Skeletal muscle tissue (tissue), 4 donors: ENCODE results near the gene RSU1. TPM values are rescaled to one million over a fixed set of nuclear protein-coding genes. Genes with fewer than 3 reads are reported as not detected.

Source experiments
- H3K27ac ChIP-seq: one replicate; pipeline ENCODE4 v1.7.0; 2013; ENCODE audit warnings: mild to moderate bottlenecking, low read depth, low read length, inconsistent platforms
- H3K27me3 ChIP-seq, 3 donors: one replicate each; pipeline ENCODE4 v1.7.0; 2013; ENCODE audit warnings: low read length in 3 of 3; ENCODE audit not compliant: control insufficient read depth in 3 of 3, insufficient read depth in 3 of 3
- H3K36me3 ChIP-seq, 3 donors: one replicate each; pipeline ENCODE4 v1.7.0; 2013; ENCODE audit warnings: low read length in 3 of 3; ENCODE audit not compliant: control insufficient read depth in 3 of 3, insufficient read depth in 3 of 3
- H3K4me1 ChIP-seq, 3 donors: one replicate each; pipeline ENCODE4 v1.7.0; 2013; ENCODE audit warnings: low read length in 3 of 3, mild to moderate bottlenecking in 3 of 3; ENCODE audit not compliant: control insufficient read depth in 3 of 3, insufficient read depth in 3 of 3
- H3K4me3 ChIP-seq, 3 donors: one replicate each; pipeline ENCODE4 v1.7.0; 2013; ENCODE audit warnings: low read length in 3 of 3
- H3K9ac ChIP-seq, 3 donors: one replicate each; pipeline ENCODE4 v1.7.0; 2013; ENCODE audit warnings: low read length in 3 of 3, mild to moderate bottlenecking in 3 of 3, moderate library complexity in 2 of 3, low read depth in 1 of 3
- H3K9me3 ChIP-seq, 3 donors: one replicate each; pipeline ENCODE4 v1.7.0; 2013; ENCODE audit warnings: low read length in 3 of 3; ENCODE audit not compliant: control insufficient read depth in 3 of 3
- total RNA-seq: library from RNA; depleted of rRNA; stranded (reverse); fragments of >200 nt; gene quantifications from one replicate; pipeline ENCODE4 v1.2.3, GENCODE V29; 2014
- donor health status: Osteomylitis.

Gene RSU1
- total RNA-seq, 1 donor from 2014 or later: 35.0 TPM

DNA sequence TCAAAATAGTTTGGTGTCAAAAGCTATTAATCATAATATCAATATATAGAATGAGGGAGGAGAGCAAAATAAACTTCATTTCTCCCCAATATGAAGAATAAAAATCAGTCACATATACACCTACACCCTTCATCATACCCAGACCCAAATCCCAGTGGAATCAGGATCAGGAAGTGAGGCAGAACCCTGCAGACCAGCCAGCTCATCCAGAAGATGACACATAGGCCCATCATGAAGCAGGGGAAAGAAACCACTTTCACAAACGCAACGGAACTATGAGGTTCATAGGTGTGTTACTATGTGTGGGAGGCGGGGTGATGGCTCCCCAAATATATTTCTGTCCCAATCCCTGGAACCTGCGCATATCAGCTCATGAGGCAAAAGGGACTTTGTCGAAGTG lies 89.0 kb downstream of the RSU1 start:
- H3K27me3 ChIP-seq: no peaks in the 10 kb centered on the region
- no peaks in the 10 kb centered on the region for H3K4me1 ChIP-seq
- no peaks in the 10 kb centered on the region for H3K9me3 ChIP-seq
- H3K36me3 ChIP-seq: peaks cover 2 to 3% (median 2%) of the 10 kb centered on the region in 3 donors
- no peak overlapping the region for H3K27ac ChIP-seq
- no peak overlapping the region for H3K4me3 ChIP-seq
- no peak overlapping the region for H3K9ac ChIP-seq

DNA sequence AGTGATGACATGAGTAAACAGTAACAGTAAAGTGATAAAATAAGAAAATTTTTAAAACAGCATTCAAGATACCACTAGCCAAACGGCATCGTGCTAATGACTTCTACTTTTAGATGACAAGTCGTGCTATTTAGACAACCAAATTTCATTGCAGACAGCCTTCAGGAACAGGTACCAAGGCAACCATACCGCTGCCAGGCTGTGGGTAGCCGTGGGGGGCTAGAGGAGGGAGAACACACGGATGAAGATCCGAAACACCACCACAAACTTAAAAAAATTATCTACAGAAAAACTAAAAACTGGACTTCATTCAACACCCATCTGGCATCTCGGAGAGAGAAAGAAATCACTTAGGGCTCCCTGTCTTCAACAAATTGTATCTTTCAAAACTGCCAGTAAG lies 89.6 kb downstream of the RSU1 start:
- Histone ChIP-seq H3K27me3 (no peaks in the 10 kb centered on the region), H3K36me3 (peaks cover 2 to 3% (median 3%) of the 10 kb centered on the region in 3 donors), H3K27ac (no peak overlapping the region), H3K9ac (no peak overlapping the region), H3K4me1 (no peaks in the 10 kb centered on the region), H3K4me3 (no peak overlapping the region), H3K9me3 (no peaks in the 10 kb centered on the region)

DNA sequence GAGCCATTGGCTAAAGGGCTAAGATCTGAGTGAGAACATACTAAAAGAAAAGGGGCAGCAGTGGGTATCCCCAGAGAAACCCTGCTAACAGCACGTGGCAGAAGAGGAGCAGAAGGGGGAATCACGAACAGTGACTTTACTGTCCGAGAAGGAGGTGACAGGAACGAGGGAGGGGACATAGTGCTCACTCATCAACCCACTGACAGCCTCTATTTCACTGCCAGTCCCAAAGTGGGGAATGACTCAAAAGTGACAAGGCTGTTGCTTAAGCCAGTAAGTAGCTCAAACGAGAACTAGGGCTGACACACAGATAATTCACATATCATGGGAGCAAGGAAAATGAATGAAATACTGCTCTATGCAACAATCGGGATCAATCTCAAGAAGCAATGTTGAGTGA lies 92.7 kb downstream of the RSU1 start:
- H3K4me3 ChIP-seq: no peak overlapping the region
- no peaks in the 10 kb centered on the region for H3K9me3 ChIP-seq
- no peaks in the 10 kb centered on the region for H3K27me3 ChIP-seq
- H3K4me1 ChIP-seq: no peaks in the 10 kb centered on the region
- no peak overlapping the region for H3K27ac ChIP-seq
- H3K36me3 ChIP-seq: peaks cover 2 to 3% (median 3%) of the 10 kb centered on the region in 3 donors
- no peak overlapping the region for H3K9ac ChIP-seq

DNA sequence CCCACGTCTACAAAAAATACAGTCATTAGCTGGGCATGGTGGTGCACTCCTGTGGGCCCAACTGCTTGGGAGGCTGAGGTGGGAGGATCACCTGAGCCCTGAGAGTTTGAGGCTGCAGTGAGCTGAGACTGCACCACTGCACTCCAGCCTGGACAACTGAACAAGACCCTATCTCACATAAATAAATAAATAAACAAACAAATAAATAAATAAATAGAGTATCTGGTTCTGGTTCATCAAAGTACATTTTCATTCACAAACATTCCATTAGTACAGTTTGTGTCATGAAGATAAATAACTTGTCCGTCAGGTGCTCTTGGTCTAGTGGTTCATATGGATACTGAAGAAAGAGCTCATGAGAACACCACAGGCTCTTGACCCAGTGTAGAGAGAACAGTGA lies 96.4 kb downstream of the RSU1 start:
- Histone ChIP-seq H3K27ac (no peak overlapping the region), H3K36me3 (peaks cover 0 to 3% (median 2%) of the 10 kb centered on the region in 3 donors), H3K9ac (no peak overlapping the region), H3K4me3 (no peak overlapping the region), H3K4me1 (peaks cover 0 to 4% (median 0%) of the 10 kb centered on the region in 3 donors), H3K9me3 (no peaks in the 10 kb centered on the region), H3K27me3 (no peaks in the 10 kb centered on the region)

DNA sequence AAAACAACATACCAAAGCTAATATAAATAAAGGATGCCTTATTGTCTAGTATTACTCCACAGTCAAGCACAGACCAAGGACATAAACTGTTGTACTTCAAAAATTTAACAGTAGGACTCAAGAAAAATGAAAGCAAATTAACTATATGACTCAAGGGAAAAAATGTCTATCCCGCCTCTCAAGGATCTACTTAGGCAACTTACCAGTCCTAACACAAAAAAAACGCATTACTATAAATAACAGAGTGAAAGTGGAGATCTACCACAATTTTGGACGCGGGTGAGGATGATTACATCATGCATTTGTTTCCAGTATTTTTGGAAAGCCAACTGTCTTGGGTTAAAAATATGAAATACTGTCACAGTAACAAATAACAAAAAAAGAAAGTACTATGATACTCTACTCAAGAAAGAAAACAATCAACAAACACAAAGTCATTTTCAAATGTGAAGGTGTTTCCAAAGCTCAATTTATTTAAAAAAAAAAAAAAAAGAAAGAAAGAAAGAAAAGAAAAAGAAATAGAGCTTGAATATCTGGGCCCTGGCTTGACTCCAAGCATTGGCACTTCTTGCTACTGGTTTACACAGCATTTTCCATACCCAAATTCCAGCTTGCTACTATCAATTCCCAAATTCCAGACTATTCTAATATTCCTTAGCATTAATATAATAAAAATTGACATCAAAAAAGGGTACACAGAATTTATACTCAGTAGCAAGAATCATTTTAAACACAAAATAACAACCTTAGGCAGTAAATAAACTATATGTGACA lies 99.4 kb downstream of the RSU1 start:
- no peak overlapping the region for H3K9ac ChIP-seq
- H3K4me1 ChIP-seq: peaks cover 0 to 4% (median 0%) of the 10 kb centered on the region in 3 donors
- peaks cover 0 to 7% (median 3%) of the 10 kb centered on the region in 3 donors for H3K36me3 ChIP-seq

DNA sequence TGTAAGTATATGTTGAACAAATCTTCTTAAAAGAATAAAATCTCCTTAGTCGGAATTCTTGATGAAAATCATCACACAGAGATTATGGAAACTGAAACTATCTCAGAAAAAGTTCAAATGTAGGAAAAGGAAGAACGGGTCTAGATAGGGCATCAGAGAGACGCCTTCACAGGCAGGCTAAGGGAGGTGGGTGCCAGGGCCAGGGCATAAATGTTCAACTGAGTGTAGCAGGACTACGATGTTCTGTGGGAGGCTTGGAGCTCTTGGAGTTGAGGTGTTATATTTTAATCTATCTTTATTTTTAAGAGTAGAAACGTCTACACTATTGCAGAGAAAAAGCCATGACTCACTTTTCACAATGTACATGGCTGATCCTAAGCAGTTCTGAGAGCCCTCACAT lies 101.2 kb downstream of the RSU1 start:
- peaks cover 0 to 4% (median 0%) of the 10 kb centered on the region in 3 donors for H3K4me1 ChIP-seq
- no peaks in the 10 kb centered on the region for H3K27me3 ChIP-seq
- peaks cover 0 to 3% (median 0%) of the 10 kb centered on the region in 3 donors for H3K9me3 ChIP-seq
- H3K27ac ChIP-seq: no peak overlapping the region
- peaks cover 0 to 6% (median 3%) of the 10 kb centered on the region in 3 donors for H3K36me3 ChIP-seq
- no peak overlapping the region for H3K4me3 ChIP-seq
- no peak overlapping the region for H3K9ac ChIP-seq

More for the DNA sequence above, 99.4 kb downstream of the RSU1 start:
- Histone ChIP-seq H3K27ac (no peak overlapping the region), H3K27me3 (no peaks in the 10 kb centered on the region), H3K9me3 (peaks cover 0 to 3% (median 0%) of the 10 kb centered on the region in 3 donors), H3K4me3 (no peak overlapping the region)

DNA sequence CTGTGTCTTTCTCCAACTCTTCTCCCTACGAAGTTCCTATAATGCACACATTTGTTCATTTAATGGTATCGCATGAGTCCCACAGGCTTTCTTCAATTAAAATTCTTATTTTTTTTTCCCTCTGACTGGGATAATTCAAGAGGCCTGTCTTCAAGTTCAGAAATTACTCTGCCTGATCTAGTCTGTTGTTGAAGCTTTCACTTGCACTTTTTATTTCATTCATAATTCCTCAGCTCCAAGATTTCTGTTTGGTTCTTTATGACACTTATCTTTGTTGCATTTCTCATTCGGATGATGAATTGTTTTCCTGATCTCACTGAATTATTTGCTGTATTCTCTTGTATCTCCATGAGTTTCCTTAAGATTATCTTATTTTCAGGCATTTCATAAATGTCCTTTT lies 103.9 kb downstream of the RSU1 start:
- H3K36me3 ChIP-seq: peaks cover 0 to 6% (median 3%) of the 10 kb centered on the region in 3 donors
- H3K27me3 ChIP-seq: no peaks in the 10 kb centered on the region
- H3K27ac ChIP-seq: no peak overlapping the region
- H3K9me3 ChIP-seq: peaks cover 0 to 3% (median 0%) of the 10 kb centered on the region in 3 donors
- no peak overlapping the region for H3K4me3 ChIP-seq
- no peak overlapping the region for H3K9ac ChIP-seq
- peaks cover 0 to 4% (median 0%) of the 10 kb centered on the region in 3 donors for H3K4me1 ChIP-seq

DNA sequence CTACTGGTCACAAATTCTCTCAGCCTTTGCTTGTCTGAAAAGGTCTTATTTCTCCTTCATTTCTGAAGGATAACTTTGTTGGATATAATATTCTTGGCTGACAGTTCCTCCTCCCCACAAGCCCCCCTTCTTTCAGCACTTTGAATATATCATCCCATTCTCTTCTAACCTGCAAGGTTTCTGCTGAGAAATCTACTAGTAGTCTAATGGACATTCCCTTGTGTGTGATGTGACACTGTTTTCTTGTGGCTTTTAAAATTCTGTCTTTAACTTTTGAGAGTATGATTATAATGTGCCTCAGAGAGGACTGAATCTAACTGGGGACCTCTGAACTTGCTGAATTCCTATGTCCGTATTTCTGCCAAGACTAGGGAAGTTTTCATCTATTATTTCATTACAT lies 104.3 kb downstream of the RSU1 start:
- H3K27ac ChIP-seq: no peak overlapping the region
- peaks cover 0 to 6% (median 3%) of the 10 kb centered on the region in 3 donors for H3K36me3 ChIP-seq
- H3K27me3 ChIP-seq: no peaks in the 10 kb centered on the region
- no peak overlapping the region for H3K4me3 ChIP-seq
- peaks cover 0 to 4% (median 0%) of the 10 kb centered on the region in 3 donors for H3K4me1 ChIP-seq
- no peak overlapping the region for H3K9ac ChIP-seq
- H3K9me3 ChIP-seq: peaks cover 0 to 3% (median 0%) of the 10 kb centered on the region in 3 donors

DNA sequence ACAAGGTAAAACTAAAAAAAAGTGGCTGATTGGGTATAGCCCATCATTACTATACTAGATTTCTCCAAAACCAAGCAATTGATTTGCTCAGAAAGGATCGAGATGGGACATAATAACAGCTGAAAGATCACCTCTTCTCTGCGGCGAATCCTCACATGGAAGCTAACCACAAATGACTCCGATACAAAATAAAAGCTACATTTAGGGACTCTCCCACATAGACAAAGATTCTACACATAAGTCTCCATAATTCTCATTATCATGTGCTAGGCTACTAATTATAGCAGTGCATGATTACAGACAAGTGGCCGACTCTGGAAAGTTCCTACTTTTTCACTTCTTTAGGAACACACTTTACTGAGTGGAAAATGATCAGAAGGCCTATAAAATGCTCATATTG lies 116.9 kb downstream of the RSU1 start:
- Histone ChIP-seq H3K4me1 (no peaks in the 10 kb centered on the region), H3K36me3 (no peaks in the 10 kb centered on the region), H3K27ac (no peak overlapping the region), H3K9ac (no peak overlapping the region), H3K27me3 (no peaks in the 10 kb centered on the region), H3K9me3 (no peaks in the 10 kb centered on the region), H3K4me3 (no peak overlapping the region)

DNA sequence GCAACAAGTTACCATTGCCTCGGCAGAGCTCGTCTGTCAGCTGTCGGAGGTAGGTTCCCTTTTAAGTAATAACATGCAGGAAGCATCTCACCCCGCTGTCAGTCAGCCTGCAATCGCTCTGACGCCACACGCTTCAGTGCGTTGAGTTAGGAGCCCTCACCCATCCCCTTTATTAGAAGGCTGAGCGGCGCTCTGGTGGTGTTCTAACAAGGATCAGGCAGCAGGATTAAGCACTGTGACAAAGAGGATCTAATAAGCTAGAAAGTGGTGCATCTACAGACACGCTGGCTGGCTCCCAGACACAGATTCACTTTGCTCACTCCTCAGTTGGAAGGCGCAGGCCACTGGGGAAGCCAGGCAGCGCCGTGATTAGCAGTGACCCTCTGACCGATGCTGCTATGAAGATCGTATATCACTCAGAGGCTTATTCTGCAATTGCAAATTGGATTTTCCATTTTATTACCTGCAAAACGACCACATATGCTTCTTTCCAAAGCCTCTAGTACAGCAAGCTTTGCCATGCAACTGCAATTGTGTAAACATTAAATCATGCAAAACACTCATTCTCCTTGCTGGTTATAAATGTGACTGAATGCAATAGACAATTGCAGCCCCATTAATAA lies 117.7 kb downstream of the RSU1 start:
- Histone ChIP-seq H3K9ac (no peak overlapping the region), H3K9me3 (no peaks in the 10 kb centered on the region), H3K36me3 (peaks cover 0 to 2% (median 0%) of the 10 kb centered on the region in 3 donors), H3K4me1 (no peaks in the 10 kb centered on the region), H3K27ac (no peak overlapping the region), H3K4me3 (no peak overlapping the region), H3K27me3 (no peaks in the 10 kb centered on the region)
